Kidney (tissue), 14 donors: Measurements from ENCODE around the gene ADPRS. TPM values are rescaled to one million over a fixed set of nuclear protein-coding genes. Genes with fewer than 3 reads are reported as not detected.

ENCODE experiments used
- DNase-seq, 5 donors: peaks; one replicate each; pipeline ENCODE4 v3.0.0-alpha.2; 2013 to 2020
- FAIRE-seq: peaks from 2 replicates; lab custom pipeline; 2012; peaks lifted over from hg19 to GRCh38; lab: Jason Lieb, UNC
- H3K27ac ChIP-seq, 2 donors: one replicate each; pipeline ENCODE4 v1.7.0; 2013; ENCODE audit warnings: low read depth in 2 of 2, low read length in 2 of 2, inconsistent platforms in 1 of 2
- H3K27me3 ChIP-seq: one replicate; pipeline ENCODE4 v1.7.1; 2013; ENCODE audit warnings: low read length, inconsistent platforms; ENCODE audit not compliant: control insufficient read depth, insufficient read depth
- H3K36me3 ChIP-seq, 3 donors: one replicate each; pipeline versions ENCODE4 v1.7.0 to v1.7.1; 2013; ENCODE audit warnings: low read length in 3 of 3, control low read depth in 1 of 3, inconsistent platforms in 1 of 3; ENCODE audit not compliant: insufficient read depth in 3 of 3, control insufficient read depth in 2 of 3
- H3K4me1 ChIP-seq, 3 donors: one replicate each; pipeline versions ENCODE4 v1.7.0 to v1.7.1; 2013; ENCODE audit warnings: low read length in 3 of 3, inconsistent platforms in 1 of 3, low read depth in 1 of 3; ENCODE audit not compliant: control insufficient read depth in 2 of 3, insufficient read depth in 2 of 3
- H3K4me3 ChIP-seq, 3 donors: one replicate each; pipeline versions ENCODE4 v1.7.0 to v1.8.1; 2013; ENCODE audit warnings: low read length in 3 of 3, control low read depth in 1 of 3, inconsistent platforms in 1 of 3
- H3K9ac ChIP-seq, 3 donors: one replicate each; pipeline versions ENCODE4 v1.7.0 to v1.7.1; 2013; ENCODE audit warnings: low read length in 3 of 3, control low read depth in 1 of 3, inconsistent platforms in 1 of 3
- H3K9me3 ChIP-seq, 3 donors: one replicate each; pipeline versions ENCODE4 v1.7.0 to v1.7.1; 2013; ENCODE audit warnings: low read length in 3 of 3, control low read depth in 1 of 3, inconsistent platforms in 1 of 3; ENCODE audit not compliant: control insufficient read depth in 2 of 3, insufficient read depth in 1 of 3
- CTCF ChIP-seq: IDR thresholded peaks from 3 replicates; pipeline ENCODE4 v1.5.1; 2012; ENCODE audit warnings: mild to moderate bottlenecking, moderate library complexity, borderline replicate concordance; ENCODE audit not compliant: insufficient read depth; ENCODE audit errors: extremely low read depth
- intact Hi-C: fragments of 100-400 bp; cut with DNase I; formaldehyde crosslinking; loops from one replicate; pipeline ENCODE4 v1.11.1; 2022
- polyA plus RNA-seq: library from polyadenylated mRNA; stranded (reverse); fragments of 350-450 nt; fragmentation: Illumina TruSeq; extraction: RNeasy Lipid Tissue Mini Kit (QIAGEN cat#74804); gene quantifications from one replicate; pipeline ENCODE4 v1.2.3, GENCODE V29; 2014; ENCODE audit warnings: low read depth, low replicate concordance; ENCODE audit not compliant: insufficient read depth
- total RNA-seq: library from RNA; stranded (reverse); fragmentation: NEBNext Ultra II Directional; extraction: Animal tissue kit (Norgen Biotek cat#: 25700); gene quantifications from one replicate; pipeline ENCODE4 v1.2.1, GENCODE V29; 2021
- donor health status: control.
- donor health status: control.
- donor health status: control.
- donor health status: control.
- donor health status: control.
- donor health status: DM: yes; HTN: yes; CAD: no.
- donor health status: Normal renal cell carcinoma (clear cell type).

ADPRS gene
- total and polyA plus RNA-seq, 2 donors from 2014 or later: 26.9 to 36.4 TPM

DNA sequence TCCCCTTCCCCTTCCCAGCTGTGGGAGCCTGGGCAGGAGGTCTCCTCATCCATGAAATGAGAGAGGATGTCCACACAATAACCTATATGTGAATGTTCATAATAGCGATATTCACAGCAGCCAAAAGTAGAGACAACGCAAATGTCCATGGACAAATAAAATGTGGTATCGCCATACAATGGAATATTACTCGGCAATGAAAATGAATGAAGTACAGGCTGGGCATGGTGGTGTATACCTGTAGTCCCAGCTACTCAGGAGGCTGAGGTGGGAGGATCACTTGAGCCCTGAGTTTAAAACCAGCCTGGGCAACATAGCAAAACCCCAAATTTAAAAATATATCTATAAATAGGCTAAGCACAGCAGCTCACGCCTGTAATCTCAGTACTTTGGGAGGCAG lies 12.9 kb downstream of the ADPRS start:
- H3K27me3 ChIP-seq: no peaks in the 10 kb centered on the region
- H3K4me3 ChIP-seq: no peak overlapping the region
- intact Hi-C loops: no loop called here
- H3K4me1 ChIP-seq: no peaks in the 10 kb centered on the region
- TF ChIP-seq CTCF: no peak
- no peak overlapping the region for H3K27ac ChIP-seq
- H3K9me3 ChIP-seq: no peaks in the 10 kb centered on the region
- FAIRE-seq (no peak), DNase-seq (no peak)
- no peaks in the 10 kb centered on the region for H3K36me3 ChIP-seq
- no peak overlapping the region for H3K9ac ChIP-seq

DNA sequence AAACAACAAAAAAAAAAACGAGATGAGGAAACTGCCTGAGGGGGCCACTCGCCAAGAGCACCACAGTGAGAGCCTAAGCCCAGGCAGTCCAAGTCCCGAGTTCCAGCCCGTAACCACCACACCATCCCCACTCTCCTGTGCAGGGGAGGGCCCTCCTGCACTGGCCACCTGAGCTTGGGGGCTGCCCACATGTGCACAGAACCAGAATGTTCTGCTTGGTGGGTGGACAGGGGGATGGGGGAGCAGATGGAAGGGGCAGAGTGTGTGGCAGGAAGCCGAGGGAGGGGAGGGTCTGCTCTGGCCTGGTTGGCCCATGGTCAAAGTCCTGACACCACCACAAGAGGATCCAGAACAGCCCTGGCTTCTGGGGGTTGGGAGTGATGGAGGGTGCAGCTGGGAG lies 17.6 kb downstream of the ADPRS start:
- H3K36me3 ChIP-seq: no peaks in the 10 kb centered on the region
- intact Hi-C loops: no loop called here
- no peak overlapping the region for H3K4me3 ChIP-seq
- H3K27ac ChIP-seq: no peak overlapping the region
- no peak overlapping the region for H3K9ac ChIP-seq
- FAIRE-seq: no peak
- H3K4me1 ChIP-seq: no peaks in the 10 kb centered on the region
- H3K9me3 ChIP-seq: no peaks in the 10 kb centered on the region
- peak in 1 of 5 donors; percentile 31 for DNase-seq
- no peaks in the 10 kb centered on the region for H3K27me3 ChIP-seq
- TF ChIP-seq CTCF: no peak

DNA sequence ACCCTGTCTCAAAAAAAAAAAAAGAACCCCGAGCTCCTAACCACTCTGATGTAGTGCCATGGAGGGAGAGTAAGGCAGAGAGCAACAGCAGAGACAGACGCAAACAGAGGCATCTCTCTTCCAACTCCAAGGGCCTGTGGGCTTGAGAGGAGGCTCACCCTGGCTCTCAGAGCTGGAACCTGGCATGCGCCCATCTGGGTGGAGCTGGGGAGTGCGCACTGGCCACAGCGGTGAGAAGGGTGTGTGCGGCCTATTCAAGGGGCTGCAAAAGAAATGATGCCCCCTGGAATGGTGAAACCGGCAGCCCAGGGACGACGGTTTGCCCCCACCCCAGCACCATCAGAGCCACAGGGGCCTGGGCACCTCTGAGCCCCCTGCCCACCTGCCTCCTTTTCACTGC lies 18.7 kb downstream of the ADPRS start:
- no peak for FAIRE-seq
- no peak for TF ChIP-seq CTCF
- DNase-seq: no peak
- Histone ChIP-seq H3K36me3 (no peaks in the 10 kb centered on the region), H3K27me3 (no peaks in the 10 kb centered on the region), H3K4me1 (no peaks in the 10 kb centered on the region), H3K4me3 (no peak overlapping the region), H3K27ac (no peak overlapping the region), H3K9ac (no peak overlapping the region), H3K9me3 (no peaks in the 10 kb centered on the region)
- intact Hi-C loops: no loop called here

DNA sequence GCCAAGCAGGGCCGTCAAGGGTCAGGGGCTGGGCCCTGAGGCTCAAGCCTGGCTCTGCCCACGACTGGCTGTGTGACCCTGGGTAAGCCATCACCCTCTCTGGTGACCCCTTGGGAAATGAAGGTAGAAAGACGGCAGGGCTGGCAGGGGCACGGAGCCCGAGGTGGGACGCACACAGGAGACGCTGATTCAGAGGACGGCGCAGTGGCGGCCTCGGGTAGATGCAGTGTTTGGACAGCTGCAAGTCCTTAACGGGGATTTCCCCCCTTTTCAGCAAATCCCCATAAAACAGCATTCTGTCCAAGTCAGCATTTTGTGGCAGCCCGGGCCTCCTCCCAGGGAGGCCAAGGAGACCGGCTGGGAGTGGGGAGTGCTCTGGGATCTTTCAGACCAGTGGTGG lies 19.6 kb downstream of the ADPRS start:
- no peaks in the 10 kb centered on the region for H3K9me3 ChIP-seq
- DNase-seq (peak in 1 of 5 donors; percentile 60), FAIRE-seq (no peak)
- no peaks in the 10 kb centered on the region for H3K27me3 ChIP-seq
- no peak overlapping the region for H3K4me3 ChIP-seq
- no peaks in the 10 kb centered on the region for H3K4me1 ChIP-seq
- TF ChIP-seq CTCF: no peak
- H3K36me3 ChIP-seq: no peaks in the 10 kb centered on the region
- no peak overlapping the region for H3K9ac ChIP-seq
- intact Hi-C loops: no loop called here
- H3K27ac ChIP-seq: no peak overlapping the region
